ENCODE measurements around the gene UCHL3. TPM values are rescaled to one million over a fixed set of nuclear protein-coding genes. Genes with fewer than 3 reads are reported as not detected.

The UCHL3 gene
- total RNA-seq, 1 experiment from 2014 or later = 54.7 TPM

- H3K4me1 ChIP-seq (ENCODE audit: insufficient read depth, low read length, poor library complexity, severe bottlenecking) = no peaks in the 10 kb centered on the region
- no peak overlapping the region for H3K4me3 ChIP-seq (ENCODE audit: low read depth, low read length, poor library complexity, severe bottlenecking)
- no peak overlapping the region for H3K27ac ChIP-seq (ENCODE audit: low read depth, low read length, poor library complexity, severe bottlenecking)
- no peaks in the 10 kb centered on the region for H3K9me3 ChIP-seq (ENCODE audit: low read depth, low read length, poor library complexity, severe bottlenecking)
- no peak for TF ChIP-seq CTCF (conservative IDR thresholded peaks at IDR 0.05; ENCODE audit: low read depth, low read length)
- TF ChIP-seq EZH2 (IDR thresholded peaks at IDR 0.05; ENCODE audit: borderline replicate concordance, low read depth, low read length, poor library complexity, severe bottlenecking) = no peak
- BruUV-seq (replicated peaks) = no TSS peak
- intact Hi-C loops (cut with micrococcal nuclease; ENCODE audit: unreplicated experiment) = no loop called here
- ChIA-PET CTCF (no interaction called here), POLR2A (ENCODE audit: low non-redundant PET) (no interaction called here)
- no peaks in the 10 kb centered on the region for H3K27me3 ChIP-seq (replicated peaks; ENCODE audit: insufficient read depth, low read depth, low read length, poor library complexity)
- DNase-seq (ENCODE audit: low spot score) = no peak
- H3K36me3 ChIP-seq (ENCODE audit: insufficient read depth, low read length, poor library complexity, severe bottlenecking) = no peaks in the 10 kb centered on the region
Measured at GRCh38 chr13:75603038-75603437, 53.4 kb downstream of the UCHL3 start.

GRCh38 chr13:75607447-75607846, 57.9 kb downstream of the UCHL3 start:
- TF ChIP-seq EZH2 (IDR thresholded peaks at IDR 0.05; ENCODE audit: borderline replicate concordance, low read depth, low read length, poor library complexity, severe bottlenecking) (no peak), CTCF (conservative IDR thresholded peaks at IDR 0.05; ENCODE audit: low read depth, low read length) (no peak)
- H3K9me3 ChIP-seq (ENCODE audit: low read depth, low read length, poor library complexity, severe bottlenecking) = no peaks in the 10 kb centered on the region
- BruUV-seq (replicated peaks) = no TSS peak
- no peak overlapping the region for H3K4me3 ChIP-seq (ENCODE audit: low read depth, low read length, poor library complexity, severe bottlenecking)
- POLR2A ChIA-PET (ENCODE audit: low non-redundant PET) = no interaction called here
- no peaks in the 10 kb centered on the region for H3K36me3 ChIP-seq (ENCODE audit: insufficient read depth, low read length, poor library complexity, severe bottlenecking)
- no peak for DNase-seq (ENCODE audit: low spot score)
- CTCF ChIA-PET = no interaction called here
- no peaks in the 10 kb centered on the region for H3K4me1 ChIP-seq (ENCODE audit: insufficient read depth, low read length, poor library complexity, severe bottlenecking)
- H3K27me3 ChIP-seq (replicated peaks; ENCODE audit: insufficient read depth, low read depth, low read length, poor library complexity) = no peaks in the 10 kb centered on the region
- no peak overlapping the region for H3K27ac ChIP-seq (ENCODE audit: low read depth, low read length, poor library complexity, severe bottlenecking)
- intact Hi-C loops (cut with micrococcal nuclease; ENCODE audit: unreplicated experiment) = no loop called here

- POLR2A ChIA-PET (ENCODE audit: low non-redundant PET) = no interaction called here
- Histone ChIP-seq H3K27me3 (replicated peaks; ENCODE audit: insufficient read depth, low read depth, low read length, poor library complexity) (no peaks in the 10 kb centered on the region), H3K27ac (ENCODE audit: low read depth, low read length, poor library complexity, severe bottlenecking) (no peak overlapping the region), H3K9me3 (ENCODE audit: low read depth, low read length, poor library complexity, severe bottlenecking) (no peaks in the 10 kb centered on the region), H3K4me3 (ENCODE audit: low read depth, low read length, poor library complexity, severe bottlenecking) (no peak overlapping the region), H3K36me3 (ENCODE audit: insufficient read depth, low read length, poor library complexity, severe bottlenecking) (no peaks in the 10 kb centered on the region), H3K4me1 (ENCODE audit: insufficient read depth, low read length, poor library complexity, severe bottlenecking) (no peaks in the 10 kb centered on the region)
- no TSS peak for BruUV-seq (replicated peaks)
- no peak for DNase-seq (ENCODE audit: low spot score)
- intact Hi-C loops (cut with micrococcal nuclease; ENCODE audit: unreplicated experiment) = no loop called here
- CTCF ChIA-PET = no interaction called here
- TF ChIP-seq EZH2 (IDR thresholded peaks at IDR 0.05; ENCODE audit: borderline replicate concordance, low read depth, low read length, poor library complexity, severe bottlenecking) (no peak), CTCF (conservative IDR thresholded peaks at IDR 0.05; ENCODE audit: low read depth, low read length) (no peak)
Measured at GRCh38 chr13:75610466-75610865, 60.9 kb downstream of the UCHL3 start.
